GM19328 (cell line): ENCODE results near the gene NR3C1.

Experiments used
- ATAC-seq: cut with Tn5 transposase; IDR thresholded peaks from one replicate; pipeline ENCODE4 v1.9.1; 2021; ENCODE audit warnings: mild to moderate bottlenecking, moderate library complexity; ENCODE audit not compliant: unreplicated experiment

The NR3C1 gene

DNA sequence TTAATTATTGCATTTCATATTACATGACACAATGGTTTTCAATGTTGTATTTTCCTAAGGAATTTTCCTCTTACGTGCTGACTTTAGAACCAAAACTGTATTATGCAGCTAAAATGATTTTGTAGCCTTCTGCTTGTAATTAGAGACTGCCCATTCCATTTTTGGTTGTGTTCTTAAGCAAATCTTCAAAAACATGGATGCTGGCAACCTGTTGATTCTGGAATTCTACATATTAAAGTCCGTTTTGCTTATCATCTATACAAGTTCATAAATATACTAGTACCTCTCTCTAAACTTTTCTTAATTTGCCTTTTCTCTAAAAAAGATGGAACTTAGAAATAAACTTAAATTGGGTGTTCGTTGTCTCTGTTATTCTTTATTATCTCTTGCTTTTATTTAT is 88.3 kb downstream of the NR3C1 start:
- no peak for ATAC-seq

- no peak for ATAC-seq
Observed at GRCh38 chr5:143314659-143315058, 88.8 kb downstream of the NR3C1 start.

DNA sequence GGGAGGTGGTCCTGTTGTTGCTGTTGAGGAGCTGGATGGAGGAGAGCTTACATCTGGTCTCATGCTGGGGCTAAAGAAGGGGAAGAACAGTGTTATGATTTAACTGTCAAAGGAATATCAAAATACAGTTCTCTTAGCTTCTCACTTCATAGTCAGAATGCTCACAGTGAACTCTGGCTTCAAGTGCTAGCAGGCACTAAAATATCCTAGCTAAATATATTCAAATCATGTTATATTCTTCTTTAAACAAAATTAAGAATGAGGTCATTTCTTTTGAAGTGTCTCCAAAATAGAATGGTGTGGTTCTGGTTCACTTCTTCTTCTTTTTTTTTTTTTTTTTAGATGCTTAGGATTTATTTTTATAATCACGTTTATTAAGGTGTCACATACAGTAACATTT is 89.4 kb downstream of the NR3C1 start:
- no peak for ATAC-seq

DNA sequence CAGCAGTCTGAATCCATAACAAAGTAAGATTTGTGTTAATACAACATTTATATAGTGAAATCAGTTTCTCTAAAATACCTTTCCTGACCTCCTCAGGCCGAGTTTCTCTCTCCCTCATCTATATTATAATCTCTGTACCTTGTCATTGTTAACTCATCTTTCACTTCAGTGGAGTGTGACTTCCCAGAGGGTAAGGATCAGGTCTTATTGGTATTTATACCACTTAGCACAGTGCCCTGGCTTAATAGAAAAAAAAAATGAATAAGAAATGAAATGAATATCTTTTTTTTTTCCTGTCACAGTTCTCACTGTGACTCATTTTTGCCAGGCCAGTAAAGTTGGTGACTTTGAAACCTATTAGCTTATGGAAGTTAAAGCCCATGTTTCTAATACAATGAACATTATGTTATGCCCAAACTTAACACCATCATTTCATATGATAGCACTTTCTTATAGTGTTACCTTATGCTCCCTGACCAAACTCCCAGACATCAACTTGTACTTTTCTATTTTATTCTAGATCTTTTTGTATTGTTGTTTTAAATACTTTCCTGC is 90.1 kb downstream of the NR3C1 start:
- no peak for ATAC-seq

- no peak for ATAC-seq
Observed at GRCh38 chr5:143312822-143313221, 90.7 kb downstream of the NR3C1 start.

GRCh38 chr5:143311955-143312354 is 91.5 kb downstream of the NR3C1 start:
- no peak for ATAC-seq

GRCh38 chr5:143311428-143311827 is 92.1 kb downstream of the NR3C1 start:
- no peak for ATAC-seq

GRCh38 chr5:143309661-143310431 is 93.6 kb downstream of the NR3C1 start:
- no peak for ATAC-seq

- no peak for ATAC-seq
Observed at GRCh38 chr5:143308731-143309130, 94.8 kb downstream of the NR3C1 start.

DNA sequence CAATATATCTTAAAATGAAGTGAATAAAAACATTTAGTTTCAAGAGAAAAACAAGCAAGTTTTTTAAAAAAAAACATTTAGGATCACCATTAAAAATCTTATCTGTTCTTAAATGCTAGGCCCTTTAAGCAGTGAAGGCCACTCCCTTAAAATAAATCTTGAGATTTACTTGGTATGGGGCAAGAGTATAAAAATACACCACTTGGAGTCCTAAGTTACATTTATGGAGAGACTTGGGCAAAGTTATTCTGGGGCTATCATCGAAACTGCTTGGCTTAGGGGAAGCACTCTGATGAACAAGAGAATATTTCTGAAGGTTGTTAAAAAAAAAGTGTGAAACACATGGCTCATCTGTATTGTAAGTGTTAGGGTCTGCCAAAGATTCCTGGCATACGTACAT is 97.4 kb downstream of the NR3C1 start:
- ATAC-seq, result no peak

GRCh38 chr5:143304836-143305475 is 98.5 kb downstream of the NR3C1 start:
- ATAC-seq, result no peak

DNA sequence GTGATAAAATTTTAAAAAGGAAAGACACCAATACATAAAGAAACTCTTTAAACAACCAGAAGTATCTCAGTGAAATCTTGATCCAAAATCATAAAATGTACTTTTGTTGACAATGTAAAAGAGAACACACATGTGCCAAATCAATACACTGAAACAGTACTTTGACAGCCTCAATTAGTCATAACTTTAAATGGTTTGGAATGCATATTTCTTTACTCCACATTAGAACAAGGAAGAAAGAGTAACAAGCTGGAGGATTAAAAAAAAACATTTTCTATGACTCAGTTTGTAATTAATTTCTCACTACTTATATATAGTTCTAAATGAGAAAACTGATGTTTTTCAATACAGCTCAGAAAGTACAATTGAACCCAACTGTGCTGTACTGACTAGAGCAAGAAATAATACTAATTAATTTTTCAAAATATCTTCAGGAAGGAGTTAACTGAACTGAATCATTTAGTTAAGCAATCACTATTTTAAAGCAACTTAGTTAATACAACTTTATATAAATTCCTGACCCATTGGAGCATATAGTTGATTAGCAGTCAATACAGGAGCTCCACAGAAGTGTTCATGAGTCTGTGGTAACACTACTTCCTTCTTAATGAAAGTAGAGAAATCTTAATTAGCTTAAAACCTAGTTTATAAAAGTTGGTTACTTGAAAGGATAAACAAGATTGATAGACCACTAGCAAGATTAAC is 101.0 kb downstream of the NR3C1 start:
- no peak for ATAC-seq

- ATAC-seq, result no peak
Observed at GRCh38 chr5:143297756-143298155, 105.7 kb downstream of the NR3C1 start.

DNA sequence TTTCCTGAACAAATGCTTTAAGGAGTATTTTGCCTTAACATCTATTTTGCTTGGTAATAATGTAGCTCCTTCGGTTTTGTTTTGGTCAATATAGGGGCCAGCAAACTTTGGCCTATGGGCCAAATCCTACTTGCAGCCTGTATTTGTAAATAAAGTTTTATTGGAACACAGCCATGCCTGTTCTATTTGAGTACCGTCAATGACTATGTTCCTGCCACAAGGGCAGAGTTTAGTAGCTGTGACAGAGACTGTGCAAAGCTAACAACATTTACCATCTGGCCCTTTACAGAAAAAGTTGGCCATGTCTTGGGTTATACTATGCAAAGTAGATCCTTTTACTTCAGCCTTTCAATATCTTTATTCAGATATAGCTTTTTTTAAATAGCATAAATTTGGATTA is 113.4 kb downstream of the NR3C1 start:
- ATAC-seq, result no peak

DNA sequence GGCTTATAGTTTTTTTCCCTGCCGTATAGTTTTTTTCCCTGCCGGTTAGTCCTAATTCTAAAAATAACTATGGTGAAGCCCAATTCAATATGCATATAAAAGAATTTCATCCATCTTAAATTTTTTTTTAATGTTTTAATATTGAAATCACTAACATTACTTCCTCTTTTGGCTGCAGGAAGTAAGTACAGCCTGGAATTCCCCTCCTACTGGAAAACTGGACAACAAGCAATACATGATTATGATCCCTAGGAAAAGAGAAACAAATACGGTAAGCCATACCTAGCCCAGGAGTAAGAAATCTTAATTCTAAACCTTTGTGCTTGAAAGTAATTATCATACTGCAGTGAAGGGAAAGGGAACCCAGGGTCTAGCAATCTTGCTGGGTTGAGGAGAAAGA is 119.0 kb downstream of the NR3C1 start:
- no peak for ATAC-seq

- no peak for ATAC-seq
Observed at GRCh38 chr5:143284002-143284401, 119.5 kb downstream of the NR3C1 start.

GRCh38 chr5:143281226-143281625 is 122.3 kb downstream of the NR3C1 start:
- ATAC-seq, result no peak

- ATAC-seq, result no peak
Observed at GRCh38 chr5:143279698-143280097, 123.8 kb downstream of the NR3C1 start.

DNA sequence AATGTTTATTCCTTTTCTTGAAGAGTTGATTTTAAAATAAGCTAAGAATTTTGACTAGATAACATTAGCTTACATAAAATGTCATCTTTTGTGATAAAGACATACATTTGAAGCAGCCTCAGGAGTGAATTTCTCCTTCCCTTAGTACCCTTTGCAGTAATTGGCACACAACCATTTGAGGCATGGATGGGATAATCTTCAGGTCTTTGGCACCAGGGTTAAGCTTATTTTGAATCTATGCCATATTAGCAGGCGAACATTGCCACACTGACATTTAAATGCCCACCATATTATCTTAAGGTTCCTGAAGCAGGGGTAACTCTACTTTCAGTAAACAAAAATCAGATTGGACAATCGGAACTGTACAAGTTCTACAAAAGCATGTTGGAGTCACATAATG is 126.0 kb downstream of the NR3C1 start:
- ATAC-seq, result no peak

GRCh38 chr5:143275512-143276363 is 127.7 kb downstream of the NR3C1 start:
- ATAC-seq, result no peak

DNA sequence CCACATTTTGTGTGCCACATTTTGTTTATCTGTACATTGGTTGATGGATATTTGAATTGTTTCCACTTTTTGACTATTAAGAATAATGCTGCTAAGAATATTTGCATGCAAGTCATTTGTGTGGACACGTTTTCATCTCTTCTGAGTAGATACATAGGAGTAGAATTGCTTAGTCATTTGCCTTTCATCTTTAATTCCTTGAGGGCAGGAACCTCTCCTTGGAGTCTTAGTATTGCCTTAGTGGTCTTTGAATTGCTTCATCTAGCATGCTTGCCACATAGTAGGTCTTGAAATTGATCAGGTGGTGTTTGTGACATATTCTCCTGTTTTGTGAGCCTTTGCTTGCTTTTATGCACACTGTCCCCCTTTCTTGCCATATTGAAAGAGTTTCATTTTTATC is 128.5 kb downstream of the NR3C1 start:
- ATAC-seq, result no peak
